GM19463 (cell line): ENCODE measurements around the gene POT1.
A peak's percentile ranks its signal among the peaks of the same experiment; 100 is the strongest.

Experiments
- ATAC-seq: cut with Tn5 transposase; IDR thresholded peaks from one replicate; pipeline ENCODE4 v1.9.1; 2021; ENCODE audit warnings: mild to moderate bottlenecking, moderate library complexity; ENCODE audit not compliant: unreplicated experiment

POT1 gene

DNA sequence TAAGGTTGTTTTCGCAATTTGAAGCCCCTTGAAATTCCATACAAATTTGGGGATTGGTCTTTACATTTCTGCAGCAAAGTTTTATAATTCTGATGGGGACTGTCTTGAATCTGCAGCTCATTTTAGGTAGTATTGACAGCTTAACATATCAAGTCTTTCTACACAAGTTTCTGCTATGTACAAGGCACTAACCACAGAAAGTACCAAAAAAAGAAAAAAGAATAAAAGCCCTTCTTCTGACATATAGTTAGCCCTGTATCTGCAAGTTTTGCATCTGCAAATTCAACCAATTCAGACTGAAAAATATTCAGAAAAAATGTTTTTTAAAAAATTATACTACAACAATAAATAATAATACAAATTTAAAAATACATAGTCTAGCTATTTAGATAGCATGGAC is 15.3 kb downstream of the POT1 start:
- ATAC-seq, result no peak

DNA sequence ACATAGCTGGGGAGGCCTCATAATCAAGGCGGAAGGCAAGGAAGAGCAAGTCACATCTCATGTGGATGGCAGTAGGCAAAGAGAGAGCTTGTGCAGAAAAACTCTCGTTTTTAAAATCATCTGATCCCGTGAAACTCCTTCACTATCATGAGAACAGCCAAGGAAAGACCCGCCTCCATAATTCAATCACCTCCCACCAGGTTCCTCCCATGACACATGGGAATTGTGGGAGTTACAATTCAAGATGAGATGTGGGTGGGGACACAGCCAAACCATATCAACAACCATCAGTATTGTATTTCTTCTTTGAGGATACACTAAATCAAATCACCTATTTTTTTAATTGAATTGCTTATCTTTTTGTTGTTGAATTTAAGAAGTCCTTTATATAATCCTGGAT is 16.7 kb downstream of the POT1 start:
- ATAC-seq, result no peak

DNA sequence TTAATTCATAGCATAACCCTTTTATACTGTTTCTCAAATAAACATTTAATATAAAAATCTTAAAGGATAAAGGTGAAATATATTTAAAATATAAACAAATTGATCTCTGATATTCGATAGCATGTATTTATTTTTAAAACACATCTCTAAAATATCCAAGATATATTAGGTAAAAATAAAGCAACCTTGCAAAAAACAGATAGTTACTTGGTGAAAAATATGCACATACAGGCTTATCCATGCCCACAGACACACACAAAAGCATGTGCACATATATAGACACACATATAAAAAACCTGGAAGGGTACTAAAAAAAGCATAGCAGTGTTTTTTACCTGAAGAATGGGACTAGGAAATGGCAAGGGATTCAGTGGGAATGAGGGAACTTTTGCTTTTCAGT is 19.8 kb downstream of the POT1 start:
- ATAC-seq, result no peak

DNA sequence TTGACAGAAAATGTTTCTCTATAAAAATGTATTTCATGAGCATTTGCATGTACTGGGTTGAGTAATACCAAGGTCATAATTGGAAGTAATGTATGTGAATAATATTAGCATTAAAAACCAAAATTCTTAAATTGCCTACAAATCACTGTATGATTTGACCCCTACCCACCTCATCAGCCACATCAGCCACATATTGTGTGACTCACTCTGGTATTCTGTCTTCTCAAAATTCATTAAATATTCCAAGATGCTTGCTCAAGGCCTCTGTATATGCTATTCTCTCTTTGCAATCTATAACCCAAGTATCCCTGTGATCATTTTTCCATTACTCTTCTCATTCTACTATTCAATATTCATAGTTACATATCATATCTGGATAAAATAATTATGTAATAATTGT is 21.4 kb downstream of the POT1 start:
- no peak for ATAC-seq

DNA sequence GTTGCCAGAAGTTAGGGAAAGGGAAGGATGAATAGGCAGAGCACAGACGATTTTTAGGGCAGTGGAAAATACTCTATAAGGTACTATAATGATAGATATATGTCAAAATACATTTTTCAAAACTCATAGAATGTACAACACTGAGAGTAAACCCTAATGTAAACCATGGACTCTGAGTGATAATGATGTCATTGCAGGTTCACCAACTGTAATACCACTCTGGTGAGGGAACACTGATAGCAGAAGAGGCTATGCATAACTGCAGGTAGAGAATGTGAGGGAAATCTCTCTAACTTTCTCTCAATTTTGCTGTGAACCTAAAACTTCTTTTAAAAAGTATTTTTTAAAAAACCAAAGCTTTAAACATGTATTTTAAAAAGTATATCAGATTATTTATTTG is 22.1 kb downstream of the POT1 start:
- ATAC-seq, result no peak

DNA sequence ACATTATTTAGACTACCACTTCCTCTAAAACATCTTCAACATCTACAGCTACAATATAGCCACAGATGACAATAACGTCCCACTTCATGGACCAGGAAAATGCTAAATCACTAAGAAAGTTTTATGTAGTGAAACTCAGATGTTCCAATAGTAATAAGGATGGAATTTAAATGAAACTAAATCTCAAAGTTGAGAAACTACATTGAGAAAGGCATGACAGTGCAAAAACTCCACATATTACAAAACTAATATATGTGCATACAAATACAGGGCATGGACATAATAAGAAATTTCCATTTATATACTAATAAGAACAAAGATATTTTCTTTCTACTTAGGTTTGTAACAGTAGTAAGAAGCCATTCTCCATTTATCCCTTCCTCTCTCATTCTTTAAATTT is 31.1 kb downstream of the POT1 start:
- no peak for ATAC-seq

DNA sequence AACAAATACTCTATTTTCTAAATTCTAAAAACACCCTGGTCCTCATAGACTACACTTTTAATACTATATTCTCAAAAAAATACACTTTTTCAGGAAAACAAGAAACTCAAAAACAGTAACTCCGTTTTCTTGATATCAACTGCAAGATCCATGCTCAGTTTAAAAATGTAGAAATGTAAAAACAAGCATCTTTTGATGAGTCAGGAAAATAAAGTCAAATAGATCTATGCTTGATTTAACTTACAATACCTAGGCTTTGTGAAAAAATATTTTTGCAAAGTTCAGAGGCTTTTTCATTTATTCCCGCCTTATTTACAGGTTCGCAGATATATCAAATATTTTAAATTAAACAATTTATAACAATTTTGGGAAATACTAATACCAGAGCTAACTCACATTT is 33.6 kb downstream of the POT1 start:
- no peak for ATAC-seq

DNA sequence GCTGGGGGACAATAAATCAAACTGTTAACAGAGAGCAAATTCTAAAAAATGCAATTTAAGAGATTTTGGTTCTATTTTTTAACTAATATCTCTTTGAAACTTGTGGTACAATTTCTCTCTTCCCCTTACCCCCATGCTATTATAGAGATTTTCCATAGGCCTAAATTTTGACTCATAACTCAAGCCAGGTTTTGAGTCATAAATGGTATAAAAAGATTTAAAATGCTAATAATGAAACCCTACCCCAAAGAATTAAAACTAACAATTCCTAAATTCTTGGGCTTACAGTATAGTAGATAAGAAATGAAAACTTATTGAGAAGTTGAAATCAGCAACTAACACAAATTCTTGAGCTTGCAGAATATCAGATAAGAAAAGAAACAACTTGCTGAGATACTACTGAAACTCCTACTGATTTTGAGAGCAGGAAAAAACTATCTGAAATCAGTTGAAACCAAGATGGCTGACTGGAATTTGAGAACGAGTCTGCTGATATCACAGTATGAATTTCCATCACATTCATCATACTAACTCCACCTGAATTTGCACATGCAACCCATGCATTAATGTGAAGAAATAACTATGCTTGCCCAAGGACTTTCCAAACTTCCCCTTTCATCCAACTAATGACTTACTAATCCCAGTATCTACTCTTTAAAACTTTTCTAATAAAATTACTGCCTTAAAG is 36.3 kb downstream of the POT1 start:
- peak; percentile 84 for ATAC-seq

DNA sequence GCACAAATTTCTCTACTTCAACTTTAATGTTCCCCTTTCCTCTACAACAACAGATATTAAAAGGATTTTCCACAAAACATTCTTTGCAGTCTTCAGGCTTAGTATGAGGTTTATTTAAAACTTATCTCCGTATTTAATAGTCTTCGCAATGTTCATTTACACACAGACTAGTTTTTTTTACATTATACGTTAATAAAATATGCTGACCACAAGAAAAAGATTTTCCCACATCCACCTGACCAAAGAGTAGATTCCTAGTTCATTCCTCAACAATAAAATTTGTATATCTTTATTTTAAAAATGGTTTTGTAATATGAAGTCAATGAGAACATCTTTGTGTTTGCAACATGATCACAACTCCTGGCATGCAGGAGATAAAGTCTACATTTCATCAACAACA is 42.4 kb downstream of the POT1 start:
- no peak for ATAC-seq

DNA sequence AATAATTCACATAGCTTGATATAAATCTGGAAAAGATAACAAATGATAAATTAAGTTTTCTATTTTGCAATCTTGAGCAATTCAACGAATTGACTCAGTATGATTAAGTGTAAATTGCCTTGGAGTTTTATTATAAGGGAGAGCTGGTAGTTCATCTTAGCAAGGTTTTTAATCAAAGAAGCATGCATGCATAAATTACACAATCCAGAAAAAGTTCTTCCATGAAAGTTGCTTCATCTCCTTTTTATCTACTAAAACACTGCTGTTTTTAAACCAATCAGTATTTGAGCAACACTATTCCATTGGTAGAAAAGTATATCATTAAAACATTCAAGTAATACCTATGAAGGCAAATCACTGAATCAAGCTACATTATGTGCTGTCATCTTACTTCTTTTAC is 47.6 kb downstream of the POT1 start:
- ATAC-seq, result no peak

DNA sequence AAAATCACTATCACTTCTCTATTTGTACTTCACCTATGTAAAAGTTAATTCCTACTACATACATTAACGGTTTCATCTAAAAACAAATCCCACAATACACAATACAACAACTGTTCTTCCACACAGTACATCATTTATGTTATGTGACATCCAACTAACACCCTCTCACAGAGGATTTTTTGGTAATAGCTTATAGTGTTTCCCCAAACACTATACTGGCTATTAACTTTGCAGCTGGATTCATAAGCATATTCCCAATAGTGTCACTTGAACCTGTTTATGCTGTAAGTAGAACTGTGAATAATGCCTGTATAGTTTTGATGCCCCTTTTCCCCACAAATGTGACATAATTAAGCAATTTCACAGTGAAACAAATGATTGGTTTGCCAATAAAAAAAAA is 49.9 kb downstream of the POT1 start:
- ATAC-seq, result no peak

DNA sequence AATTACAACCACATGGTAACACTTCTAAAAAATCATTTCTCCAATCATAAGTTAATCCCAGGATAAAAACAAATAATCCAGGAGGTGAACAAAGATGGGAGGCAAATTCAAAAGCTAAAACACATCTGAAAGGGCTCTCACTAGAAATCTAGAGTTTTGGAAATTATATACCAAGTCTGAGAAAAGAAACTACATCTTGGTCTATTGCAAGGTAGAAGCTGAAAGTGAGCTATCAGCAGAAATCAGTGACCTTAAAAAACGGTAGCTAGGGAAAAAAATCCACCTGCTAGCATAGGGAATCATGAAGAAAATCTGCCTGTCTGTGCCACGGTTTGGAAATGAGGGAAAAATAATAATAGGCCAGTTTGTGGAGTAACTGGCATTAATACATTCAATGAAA is 50.5 kb downstream of the POT1 start:
- no peak for ATAC-seq

DNA sequence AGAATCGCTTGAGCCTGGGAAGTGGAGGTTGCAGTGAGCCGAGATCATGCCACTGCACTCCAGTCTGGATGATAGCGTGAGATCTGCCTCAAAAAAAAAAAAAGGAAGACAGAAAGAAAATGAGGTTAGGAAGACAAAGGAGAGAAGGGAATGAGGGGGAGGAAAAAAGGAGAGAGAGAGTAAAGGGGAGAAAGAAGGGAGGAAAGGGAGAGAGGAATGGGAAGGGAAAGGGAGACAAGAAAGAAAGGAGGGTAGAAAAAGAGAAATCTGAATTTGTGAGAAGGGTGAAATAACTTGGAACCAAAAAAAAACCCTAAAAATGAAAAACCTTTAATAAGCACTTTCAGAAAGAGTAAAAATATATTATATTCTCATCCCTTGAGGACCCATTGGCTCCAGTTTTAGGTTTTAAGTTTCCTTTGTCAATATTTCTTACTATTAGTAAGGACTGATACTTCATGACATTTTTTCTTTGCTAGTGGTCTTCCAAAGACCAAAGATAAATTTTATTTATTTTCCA is 54.9 kb downstream of the POT1 start:
- ATAC-seq, result no peak

DNA sequence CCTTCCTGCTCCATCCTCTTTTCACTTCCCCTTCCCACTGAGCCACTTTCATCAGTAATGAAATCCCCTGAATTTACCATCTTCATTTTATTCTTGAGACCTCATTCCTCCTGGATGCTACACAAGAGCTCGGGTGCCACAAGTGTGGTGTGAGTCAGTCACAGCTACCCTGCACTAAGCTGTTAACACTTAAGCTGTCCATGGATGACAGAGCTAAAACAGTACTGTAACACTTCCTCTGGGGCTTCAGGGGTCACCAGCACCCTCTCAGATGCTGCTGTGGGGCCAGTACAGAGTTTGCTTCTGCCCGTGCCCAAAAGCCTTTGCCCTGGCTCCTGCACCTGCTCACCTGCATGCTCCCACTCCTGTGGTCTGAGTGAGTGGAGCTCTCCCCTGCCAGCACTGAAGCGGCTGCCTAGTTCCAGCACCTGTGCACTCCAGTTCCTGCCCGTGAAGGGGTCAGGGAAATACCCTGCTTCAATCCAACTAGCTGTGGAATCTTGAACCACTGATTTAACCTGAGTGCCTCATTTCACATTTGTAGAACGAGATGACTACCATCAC is 71.9 kb downstream of the POT1 start:
- no peak for ATAC-seq

DNA sequence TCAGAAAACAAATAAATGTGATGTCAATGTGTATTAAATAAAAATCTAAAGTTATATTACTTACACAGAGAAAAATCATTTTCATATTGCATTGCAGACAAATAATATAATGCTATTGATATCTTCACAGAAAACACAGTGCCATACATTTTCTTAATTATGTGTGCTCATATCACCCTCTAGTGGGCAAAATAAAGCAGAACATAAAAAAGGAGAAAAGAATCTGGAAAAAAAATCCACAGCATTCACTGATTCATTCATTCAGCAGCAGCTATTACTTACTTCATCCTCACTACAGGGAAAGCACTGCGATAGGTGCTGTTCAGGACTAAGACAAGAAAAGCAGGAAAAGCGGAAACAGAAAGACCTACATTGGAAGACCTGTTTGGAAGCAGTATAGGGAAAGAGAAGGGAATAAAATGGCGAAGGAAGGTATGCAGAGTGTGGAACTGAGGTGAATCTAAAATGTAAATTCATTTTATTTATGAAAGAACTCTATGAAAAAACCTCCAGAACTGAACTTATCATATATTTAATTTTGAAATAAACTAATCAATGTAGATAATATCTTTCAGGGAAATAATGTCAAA is 73.2 kb downstream of the POT1 start:
- ATAC-seq, result peak; percentile 56

DNA sequence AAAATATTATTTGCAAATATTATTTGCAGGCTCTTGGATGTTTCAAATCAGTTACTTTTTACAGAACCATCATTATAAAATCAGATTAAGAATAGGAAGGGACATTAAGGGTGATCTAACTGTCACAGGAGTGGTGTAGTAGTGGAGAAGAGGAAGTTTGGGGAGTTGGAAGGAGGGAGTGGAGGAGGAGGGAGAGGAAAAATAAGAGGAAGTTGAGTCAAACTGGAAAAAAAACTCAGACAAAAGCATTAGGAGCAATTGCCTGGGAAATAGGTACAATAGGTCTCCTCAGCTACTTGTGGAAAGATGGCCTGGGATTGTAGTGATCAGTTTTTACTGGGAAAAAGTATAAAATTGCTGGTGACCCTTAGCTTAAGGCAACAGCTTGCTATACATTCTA is 86.3 kb downstream of the POT1 start:
- no peak for ATAC-seq

DNA sequence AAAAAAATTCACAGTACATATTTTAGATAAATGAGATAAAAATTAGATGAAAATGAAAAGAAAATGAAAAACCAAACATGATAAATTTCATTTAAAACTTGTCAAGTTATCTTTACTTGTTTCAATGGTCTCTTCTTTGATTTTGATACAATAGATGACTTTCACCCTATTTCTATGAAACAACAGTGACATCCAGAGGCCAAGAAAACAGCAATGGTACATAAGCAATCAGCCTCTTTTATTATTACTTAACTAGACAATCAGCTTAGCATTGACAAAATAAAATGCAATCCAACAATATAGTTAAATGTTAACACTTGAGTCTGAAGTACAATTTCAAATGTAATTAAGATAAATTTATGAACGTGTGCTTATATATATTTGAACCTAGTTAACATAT is 89.2 kb downstream of the POT1 start:
- no peak for ATAC-seq

DNA sequence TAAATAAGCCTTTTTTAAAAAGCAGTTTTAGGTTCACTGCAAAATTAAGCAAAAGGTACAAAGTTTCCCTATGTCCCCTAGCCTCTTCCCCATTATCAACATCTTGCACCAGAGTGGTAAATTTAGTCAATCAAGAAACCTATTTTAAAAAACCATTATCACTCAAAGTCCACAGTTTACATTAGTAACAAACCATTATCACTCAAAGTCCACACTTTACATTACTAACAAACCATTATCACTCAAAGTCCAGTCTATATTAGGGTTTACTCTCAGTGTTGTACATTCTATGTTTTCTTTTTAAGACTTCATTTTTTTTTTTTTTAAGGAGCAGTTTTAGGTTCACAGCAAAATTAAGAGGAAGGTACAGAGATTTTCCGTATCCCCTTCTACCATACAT is 89.9 kb downstream of the POT1 start:
- no peak for ATAC-seq

DNA sequence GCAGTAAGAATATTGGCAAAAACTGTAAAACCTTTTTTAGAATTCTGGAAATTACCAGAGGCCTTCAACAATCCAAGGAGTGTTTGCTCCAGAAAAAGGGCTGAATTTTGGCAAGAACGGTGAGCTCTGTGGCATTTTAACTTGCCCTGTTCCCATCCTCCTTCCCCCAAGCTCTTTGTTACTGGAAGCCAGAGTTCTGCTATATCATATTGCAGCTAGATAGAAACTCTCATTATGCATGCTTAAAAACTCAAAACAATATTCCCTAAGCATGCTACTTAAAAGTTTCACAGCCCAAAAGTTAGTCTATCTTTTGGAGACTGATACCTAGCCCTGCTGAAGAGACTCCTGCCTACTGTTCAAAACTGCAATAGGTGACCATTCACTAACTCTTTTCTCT is 93.5 kb downstream of the POT1 start:
- ATAC-seq, result no peak

DNA sequence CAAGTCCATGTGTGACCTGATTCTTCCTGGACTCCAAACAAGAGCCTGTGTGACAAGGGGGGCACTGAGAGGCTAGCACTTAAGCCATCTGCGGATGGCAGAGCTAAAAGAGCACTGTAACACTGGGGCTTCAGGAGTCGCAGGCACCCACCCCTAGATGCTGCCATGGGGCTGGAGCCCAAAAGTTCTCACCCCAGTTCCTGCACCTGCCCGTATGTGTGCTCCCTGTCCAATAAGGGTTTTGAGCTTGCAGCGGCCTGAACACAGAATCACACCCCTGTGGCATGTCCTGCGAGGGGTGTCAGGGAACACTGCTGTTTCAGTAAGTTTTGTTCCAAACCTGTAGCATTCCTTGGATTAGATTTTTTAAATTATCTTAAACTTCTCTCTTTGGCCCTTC is 110.8 kb downstream of the POT1 start:
- no peak for ATAC-seq

DNA sequence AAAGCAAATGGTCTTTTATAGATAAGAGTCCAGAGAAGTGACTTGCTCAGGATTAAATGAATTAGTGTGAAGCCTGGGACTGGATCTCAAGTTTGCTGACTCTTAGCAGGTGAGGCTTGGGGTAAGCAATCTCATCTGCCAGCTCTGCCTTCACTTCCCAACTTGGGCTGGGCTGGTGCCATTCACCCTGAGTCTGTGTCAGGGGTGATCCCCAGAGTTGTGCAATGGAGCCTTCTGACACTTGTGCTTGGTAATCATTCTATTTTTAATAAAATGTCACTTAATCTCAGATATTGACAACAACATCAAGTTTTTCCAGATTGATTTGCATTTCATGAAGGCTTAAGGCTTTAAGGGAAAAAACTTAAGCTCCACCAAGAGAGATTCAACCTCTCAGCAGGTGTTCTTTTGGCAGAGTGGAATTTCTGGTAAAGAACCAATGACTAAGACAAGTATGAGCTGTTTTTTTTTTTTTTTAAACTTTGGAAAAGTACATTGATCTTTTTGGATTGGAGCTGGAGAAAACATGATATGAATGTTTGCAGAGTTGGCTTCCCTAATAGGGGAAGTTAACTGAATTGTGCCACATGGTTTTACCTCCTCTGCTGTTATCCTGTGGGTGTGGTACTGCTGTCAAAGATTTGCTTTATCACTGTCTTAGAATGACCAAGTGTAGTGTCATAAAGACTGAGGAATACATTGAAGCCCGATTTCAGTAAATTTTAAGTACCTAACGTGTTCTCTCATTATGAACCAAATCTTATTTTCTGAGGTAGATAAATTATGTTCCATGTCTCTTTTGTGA is 115.4 kb downstream of the POT1 start:
- ATAC-seq, result no peak

DNA sequence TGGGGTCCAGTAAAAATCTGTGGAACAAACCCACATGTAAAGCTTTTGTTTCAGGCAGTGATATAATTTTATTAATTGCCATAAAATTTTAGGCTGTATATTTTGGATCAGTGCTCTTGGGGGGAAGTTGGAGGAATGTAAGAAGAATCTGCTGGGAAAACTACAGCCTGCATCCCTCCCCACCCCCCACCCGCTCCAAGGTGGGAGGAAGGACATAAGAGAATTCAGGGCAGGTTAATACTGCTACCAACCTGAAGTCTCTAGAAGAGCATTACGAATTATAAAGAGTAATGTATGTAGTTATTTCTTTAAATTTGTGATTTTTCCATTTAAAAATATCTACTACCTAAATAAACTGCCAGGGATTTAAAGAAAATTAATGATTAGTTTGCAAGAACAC is 116.9 kb downstream of the POT1 start:
- no peak for ATAC-seq
